ENCODE data around the gene MLIP.

DNA sequence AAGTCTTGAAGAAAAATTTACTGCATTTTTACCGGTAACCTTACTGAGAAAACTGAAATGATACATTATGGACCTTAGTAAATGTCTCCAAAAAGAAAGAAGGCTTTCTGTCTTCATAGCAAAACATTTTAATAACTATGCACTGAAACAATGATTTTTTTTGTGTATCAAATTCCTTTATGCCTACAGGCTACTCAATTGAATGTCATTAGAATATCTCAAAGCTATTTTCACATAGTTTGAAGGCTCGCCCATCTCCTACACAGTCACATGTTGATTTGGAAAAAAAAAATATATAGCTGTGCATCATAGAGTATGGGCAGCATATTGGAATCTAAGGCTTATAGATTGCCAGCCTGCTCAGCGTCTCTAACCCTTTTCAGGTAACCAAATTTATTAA lies 12.0 kb upstream of the MLIP start:
- TF ChIP-seq, protein P1, sequence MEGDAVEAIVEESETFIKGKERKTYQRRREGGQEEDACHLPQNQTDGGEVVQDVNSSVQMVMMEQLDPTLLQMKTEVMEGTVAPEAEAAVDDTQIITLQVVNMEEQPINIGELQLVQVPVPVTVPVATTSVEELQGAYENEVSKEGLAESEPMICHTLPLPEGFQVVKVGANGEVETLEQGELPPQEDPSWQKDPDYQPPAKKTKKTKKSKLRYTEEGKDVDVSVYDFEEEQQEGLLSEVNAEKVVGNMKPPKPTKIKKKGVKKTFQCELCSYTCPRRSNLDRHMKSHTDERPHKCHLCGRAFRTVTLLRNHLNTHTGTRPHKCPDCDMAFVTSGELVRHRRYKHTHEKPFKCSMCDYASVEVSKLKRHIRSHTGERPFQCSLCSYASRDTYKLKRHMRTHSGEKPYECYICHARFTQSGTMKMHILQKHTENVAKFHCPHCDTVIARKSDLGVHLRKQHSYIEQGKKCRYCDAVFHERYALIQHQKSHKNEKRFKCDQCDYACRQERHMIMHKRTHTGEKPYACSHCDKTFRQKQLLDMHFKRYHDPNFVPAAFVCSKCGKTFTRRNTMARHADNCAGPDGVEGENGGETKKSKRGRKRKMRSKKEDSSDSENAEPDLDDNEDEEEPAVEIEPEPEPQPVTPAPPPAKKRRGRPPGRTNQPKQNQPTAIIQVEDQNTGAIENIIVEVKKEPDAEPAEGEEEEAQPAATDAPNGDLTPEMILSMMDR (IDR thresholded peaks at IDR 0.05): no peak
- TF ChIP-seq POLR2A (IDR thresholded peaks at IDR 0.05) (no peak), POLR2AphosphoS5 (IDR thresholded peaks at IDR 0.05; ENCODE audit: insufficient read depth in 1 of 2, low read depth in 1 of 2) (no peak)

Data from vagina (tissue), 2 donors.